ENCODE results near the gene ZYG11B.

The ZYG11B gene

DNA sequence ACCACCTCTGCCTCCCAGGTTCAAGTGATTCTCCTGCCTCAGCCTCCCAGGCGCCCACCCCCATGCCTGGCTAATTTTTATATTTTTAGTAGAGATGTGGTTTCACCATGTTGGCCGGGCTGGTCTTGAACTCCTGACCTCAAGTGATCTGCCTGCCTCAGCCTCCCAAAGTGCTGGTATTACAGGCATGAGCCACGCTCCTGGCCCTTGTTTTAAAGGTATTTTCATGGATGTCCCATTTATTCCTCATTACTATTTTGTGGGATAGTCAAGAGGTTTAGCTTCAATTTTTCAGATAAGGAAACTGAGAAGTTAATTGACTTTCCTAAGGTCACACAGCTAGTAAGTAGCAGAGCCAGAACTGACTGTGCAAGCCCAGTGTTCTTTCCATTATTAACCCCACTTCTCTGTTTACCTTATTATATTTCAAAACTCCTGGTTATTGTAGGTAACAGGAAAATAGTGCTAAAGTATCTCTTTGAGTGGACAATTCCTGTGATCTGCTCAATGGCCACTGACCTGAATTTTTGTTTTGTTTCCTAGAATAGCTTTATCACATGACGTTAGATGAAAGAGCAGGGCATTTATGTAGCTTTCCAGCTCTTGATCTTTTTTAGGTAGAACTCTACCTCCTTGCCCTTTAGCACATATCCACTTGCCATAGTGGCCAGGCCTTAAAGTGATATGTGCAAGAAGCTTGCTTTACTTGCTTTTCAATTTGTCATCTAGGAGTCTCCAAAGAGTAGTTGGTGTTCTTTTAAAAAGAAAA is 13.6 kb downstream of the ZYG11B start:
- Histone ChIP-seq H4K8ac (ENCODE audit: low read depth, low read length) (no peak overlapping the region), H3K4me3 (ENCODE audit: low read depth, low read length) (no peak overlapping the region), H3K18ac (ENCODE audit: low read length) (no peak overlapping the region)

DNA sequence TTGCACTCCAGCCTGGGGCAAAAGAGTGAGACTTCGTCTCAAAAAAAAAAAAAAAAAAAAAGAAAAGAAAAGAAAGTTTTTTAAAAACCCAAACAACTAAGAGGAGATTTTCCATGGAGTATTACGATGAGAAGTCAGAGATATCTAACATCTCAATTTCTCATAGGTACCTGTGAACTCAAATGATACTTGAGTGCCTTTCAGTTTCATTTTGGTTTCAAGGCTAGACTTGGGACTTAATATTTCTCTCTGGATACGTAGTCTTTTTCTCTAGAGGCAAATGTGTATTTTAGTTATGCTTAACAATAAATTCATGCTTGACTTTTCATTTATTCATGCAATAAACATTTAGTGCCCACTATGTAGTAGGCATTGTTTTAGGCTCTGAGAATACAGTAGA is 15.0 kb downstream of the ZYG11B start:
- WGBS (ENCODE audit: extremely low coverage, insufficient coverage, insufficient read length) = no CpG with 5 or more reads among the region's 3 CpGs
- Histone ChIP-seq H4K8ac (ENCODE audit: low read depth, low read length) (no peak overlapping the region), H3K18ac (ENCODE audit: low read length) (no peak overlapping the region), H3K9me3 (ENCODE audit: insufficient read depth, low read depth, low read length) (no peaks in the 10 kb centered on the region), H3K9ac (ENCODE audit: low read length) (no peak overlapping the region), H3K4me3 (ENCODE audit: low read depth, low read length) (no peak overlapping the region), H3K79me1 (ENCODE audit: low read length) (no peaks in the 10 kb centered on the region), H3K27me3 (ENCODE audit: insufficient read depth, low read length) (no peaks in the 10 kb centered on the region), H2BK5ac (ENCODE audit: low read depth, low read length, poor library complexity) (no peak overlapping the region), H2BK12ac (ENCODE audit: low read length) (no peak overlapping the region), H3K79me2 (ENCODE audit: control insufficient read depth, insufficient read depth, low read length, poor library complexity) (peaks cover 1% of the 10 kb centered on the region), H4K12ac (ENCODE audit: low read depth, low read length) (no peak overlapping the region), H3K23ac (ENCODE audit: low read length) (no peak overlapping the region), H3K4me2 (ENCODE audit: low read length) (no peak overlapping the region), H4K91ac (ENCODE audit: low read depth, low read length) (no peak overlapping the region), H2AFZ (ENCODE audit: insufficient read depth, low read length, poor library complexity) (no peak overlapping the region), H3K36me3 (ENCODE audit: control insufficient read depth in 1 of 2, insufficient read depth in 2 of 2, low read length in 2 of 2) (peaks cover 0 to 2% of the 10 kb centered on the region in 2 experiments), H3K4ac (ENCODE audit: low read depth, low read length) (no peak overlapping the region), H3K14ac (ENCODE audit: low read length) (no peak overlapping the region), H2AK5ac (ENCODE audit: low read length) (no peak overlapping the region), H3K4me1 (ENCODE audit: control insufficient read depth in 1 of 2, insufficient read depth in 2 of 2, low read length in 2 of 2) (peaks cover 0 to 3% of the 10 kb centered on the region in 2 experiments), H3K27ac (ENCODE audit: low read depth, low read length) (no peak overlapping the region), H2BK120ac (ENCODE audit: insufficient read depth, low read length, poor library complexity) (no peak overlapping the region)
- peak in 1 of 2 donors; percentile 37 for DNase-seq

More for the DNA sequence above, 13.6 kb downstream of the ZYG11B start:
- Histone ChIP-seq H3K36me3 (ENCODE audit: control insufficient read depth in 1 of 2, insufficient read depth in 2 of 2, low read length in 2 of 2) (peaks cover 0 to 2% of the 10 kb centered on the region in 2 experiments), H3K27ac (ENCODE audit: low read depth, low read length) (no peak overlapping the region), H3K79me1 (ENCODE audit: low read length) (no peaks in the 10 kb centered on the region), H4K91ac (ENCODE audit: low read depth, low read length) (no peak overlapping the region), H3K9me3 (ENCODE audit: insufficient read depth, low read depth, low read length) (no peaks in the 10 kb centered on the region), H2AFZ (ENCODE audit: insufficient read depth, low read length, poor library complexity) (no peak overlapping the region), H4K12ac (ENCODE audit: low read depth, low read length) (no peak overlapping the region), H3K14ac (ENCODE audit: low read length) (no peak overlapping the region), H2AK5ac (ENCODE audit: low read length) (no peak overlapping the region), H3K79me2 (ENCODE audit: control insufficient read depth, insufficient read depth, low read length, poor library complexity) (peaks cover 1% of the 10 kb centered on the region), H2BK5ac (ENCODE audit: low read depth, low read length, poor library complexity) (no peak overlapping the region), H3K27me3 (ENCODE audit: insufficient read depth, low read length) (no peaks in the 10 kb centered on the region), H2BK12ac (ENCODE audit: low read length) (no peak overlapping the region), H3K23ac (ENCODE audit: low read length) (no peak overlapping the region), H3K4me2 (ENCODE audit: low read length) (no peak overlapping the region), H3K4me1 (ENCODE audit: control insufficient read depth in 1 of 2, insufficient read depth in 2 of 2, low read length in 2 of 2) (peaks cover 0 to 3% of the 10 kb centered on the region in 2 experiments), H2BK120ac (ENCODE audit: insufficient read depth, low read length, poor library complexity) (no peak overlapping the region), H3K4ac (ENCODE audit: low read depth, low read length) (no peak overlapping the region), H3K9ac (ENCODE audit: low read length) (no peak overlapping the region)
- WGBS (ENCODE audit: extremely low coverage, insufficient coverage, insufficient read length) = no CpG with 5 or more reads among the region's 4 CpGs
- DNase-seq = no peak

DNA sequence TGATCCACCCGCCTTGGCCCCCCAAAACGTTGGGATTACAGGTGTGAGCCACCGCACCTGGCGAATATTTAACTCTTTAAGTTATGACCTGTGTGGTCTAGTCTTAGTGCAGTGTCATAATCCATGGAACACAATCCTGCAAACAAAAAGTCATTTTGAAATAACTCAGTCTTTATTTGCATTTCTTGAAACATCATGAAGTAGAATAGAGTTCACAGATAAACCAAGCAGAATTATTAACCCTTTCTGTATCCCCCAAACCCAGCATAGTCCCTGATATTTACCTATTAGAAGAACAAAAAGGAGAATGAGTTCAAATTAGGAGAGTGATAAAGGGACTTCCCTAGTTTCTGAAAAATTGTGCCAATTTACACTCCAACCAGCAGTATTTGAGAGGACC is 19.9 kb downstream of the ZYG11B start:
- WGBS (ENCODE audit: extremely low coverage, insufficient coverage, insufficient read length) = no CpG with 5 or more reads among the region's 4 CpGs

DNA sequence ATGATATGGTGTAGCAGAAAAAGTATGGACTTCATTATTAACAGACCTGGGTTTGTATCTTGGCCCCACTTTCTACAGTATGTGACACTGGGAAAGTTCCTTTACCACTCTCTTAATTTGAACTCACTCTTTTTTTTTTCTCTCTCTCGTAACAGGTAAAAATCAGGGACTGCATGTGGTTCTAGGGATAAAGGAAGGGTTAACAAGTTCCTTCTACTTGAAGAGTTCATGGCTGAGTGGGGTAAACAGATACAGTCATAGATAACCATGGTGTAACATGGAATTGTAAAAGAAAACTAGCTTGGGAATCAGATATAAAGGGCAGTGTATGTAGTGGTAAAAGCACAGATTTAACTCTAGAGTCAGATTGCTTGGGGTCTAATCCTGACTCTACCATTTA is 21.2 kb downstream of the ZYG11B start:
- no peak overlapping the region for H2BK5ac ChIP-seq (ENCODE audit: low read depth, low read length, poor library complexity)
- no peaks in the 10 kb centered on the region for H3K79me2 ChIP-seq (ENCODE audit: control insufficient read depth, insufficient read depth, low read length, poor library complexity)
- no peak overlapping the region for H4K12ac ChIP-seq (ENCODE audit: low read depth, low read length)
- H3K9me3 ChIP-seq (ENCODE audit: insufficient read depth, low read depth, low read length) = no peaks in the 10 kb centered on the region
- H3K79me1 ChIP-seq (ENCODE audit: low read length) = no peaks in the 10 kb centered on the region
- WGBS (ENCODE audit: extremely low coverage, insufficient coverage, insufficient read length) = no CpG with 5 or more reads among the region's 1 CpG
- H3K9ac ChIP-seq (ENCODE audit: low read length) = no peak overlapping the region
- no peak overlapping the region for H3K4ac ChIP-seq (ENCODE audit: low read depth, low read length)
- H3K23ac ChIP-seq (ENCODE audit: low read length) = no peak overlapping the region
- H2BK120ac ChIP-seq (ENCODE audit: insufficient read depth, low read length, poor library complexity) = no peak overlapping the region
- H3K27me3 ChIP-seq (ENCODE audit: insufficient read depth, low read length) = no peaks in the 10 kb centered on the region
- no peak overlapping the region for H2BK12ac ChIP-seq (ENCODE audit: low read length)
- H3K27ac ChIP-seq (ENCODE audit: low read depth, low read length) = no peak overlapping the region
- no peak overlapping the region for H3K18ac ChIP-seq (ENCODE audit: low read length)
- no peak overlapping the region for H3K14ac ChIP-seq (ENCODE audit: low read length)
- no peak overlapping the region for H4K8ac ChIP-seq (ENCODE audit: low read depth, low read length)
- no peak overlapping the region for H2AFZ ChIP-seq (ENCODE audit: insufficient read depth, low read length, poor library complexity)
- no peak for DNase-seq
- no peak overlapping the region for H3K4me3 ChIP-seq (ENCODE audit: low read depth, low read length)
- no peak overlapping the region for H3K4me2 ChIP-seq (ENCODE audit: low read length)
- no peaks in the 10 kb centered on the region for H3K4me1 ChIP-seq (ENCODE audit: control insufficient read depth in 1 of 2, insufficient read depth in 2 of 2, low read length in 2 of 2)
- H2AK5ac ChIP-seq (ENCODE audit: low read length) = no peak overlapping the region
- no peak overlapping the region for H4K91ac ChIP-seq (ENCODE audit: low read depth, low read length)
- H3K36me3 ChIP-seq (ENCODE audit: control insufficient read depth in 1 of 2, insufficient read depth in 2 of 2, low read length in 2 of 2) = no peaks in the 10 kb centered on the region

More for the DNA sequence above, 19.9 kb downstream of the ZYG11B start:
- H3K4me2 ChIP-seq (ENCODE audit: low read length) = no peak overlapping the region
- no peak overlapping the region for H3K14ac ChIP-seq (ENCODE audit: low read length)
- H2BK12ac ChIP-seq (ENCODE audit: low read length) = no peak overlapping the region
- no peak overlapping the region for H4K91ac ChIP-seq (ENCODE audit: low read depth, low read length)
- no peak overlapping the region for H2AK5ac ChIP-seq (ENCODE audit: low read length)
- no peaks in the 10 kb centered on the region for H3K79me1 ChIP-seq (ENCODE audit: low read length)
- H3K9ac ChIP-seq (ENCODE audit: low read length) = no peak overlapping the region
- no peak overlapping the region for H3K18ac ChIP-seq (ENCODE audit: low read length)
- DNase-seq = no peak
- H2BK120ac ChIP-seq (ENCODE audit: insufficient read depth, low read length, poor library complexity) = no peak overlapping the region
- H3K9me3 ChIP-seq (ENCODE audit: insufficient read depth, low read depth, low read length) = no peaks in the 10 kb centered on the region
- no peak overlapping the region for H4K8ac ChIP-seq (ENCODE audit: low read depth, low read length)
- no peak overlapping the region for H4K12ac ChIP-seq (ENCODE audit: low read depth, low read length)
- no peaks in the 10 kb centered on the region for H3K79me2 ChIP-seq (ENCODE audit: control insufficient read depth, insufficient read depth, low read length, poor library complexity)
- H3K36me3 ChIP-seq (ENCODE audit: control insufficient read depth in 1 of 2, insufficient read depth in 2 of 2, low read length in 2 of 2) = no peaks in the 10 kb centered on the region
- H3K4me3 ChIP-seq (ENCODE audit: low read depth, low read length) = no peak overlapping the region
- H2AFZ ChIP-seq (ENCODE audit: insufficient read depth, low read length, poor library complexity) = no peak overlapping the region
- no peaks in the 10 kb centered on the region for H3K27me3 ChIP-seq (ENCODE audit: insufficient read depth, low read length)
- H3K27ac ChIP-seq (ENCODE audit: low read depth, low read length) = no peak overlapping the region
- H3K4me1 ChIP-seq (ENCODE audit: control insufficient read depth in 1 of 2, insufficient read depth in 2 of 2, low read length in 2 of 2) = no peaks in the 10 kb centered on the region
- no peak overlapping the region for H3K23ac ChIP-seq (ENCODE audit: low read length)
- H2BK5ac ChIP-seq (ENCODE audit: low read depth, low read length, poor library complexity) = no peak overlapping the region
- H3K4ac ChIP-seq (ENCODE audit: low read depth, low read length) = no peak overlapping the region
